Fibroblast of lung (primary cell): ENCODE results near the gene ZNF385B.

ENCODE experiments used
- CTCF ChIP-seq, 2 donors: IDR thresholded peaks in 1 of 2; conservative IDR thresholded peaks in 1 of 2; 1 replicate in 1 of 2; 2 replicates in 1 of 2; pipeline ENCODE4 v1.5.1; 2011 to 2012; ENCODE audit warnings: low read length in 2 of 2, control low read depth in 1 of 2, inconsistent platforms in 1 of 2, low read depth in 1 of 2, mild to moderate bottlenecking in 1 of 2
- EZH2 ChIP-seq: IDR thresholded peaks from 2 replicates; pipeline ENCODE4 v1.5.1; 2012; ENCODE audit warnings: low read length, control low read depth, mild to moderate bottlenecking; ENCODE audit errors: missing control alignments

DNA sequence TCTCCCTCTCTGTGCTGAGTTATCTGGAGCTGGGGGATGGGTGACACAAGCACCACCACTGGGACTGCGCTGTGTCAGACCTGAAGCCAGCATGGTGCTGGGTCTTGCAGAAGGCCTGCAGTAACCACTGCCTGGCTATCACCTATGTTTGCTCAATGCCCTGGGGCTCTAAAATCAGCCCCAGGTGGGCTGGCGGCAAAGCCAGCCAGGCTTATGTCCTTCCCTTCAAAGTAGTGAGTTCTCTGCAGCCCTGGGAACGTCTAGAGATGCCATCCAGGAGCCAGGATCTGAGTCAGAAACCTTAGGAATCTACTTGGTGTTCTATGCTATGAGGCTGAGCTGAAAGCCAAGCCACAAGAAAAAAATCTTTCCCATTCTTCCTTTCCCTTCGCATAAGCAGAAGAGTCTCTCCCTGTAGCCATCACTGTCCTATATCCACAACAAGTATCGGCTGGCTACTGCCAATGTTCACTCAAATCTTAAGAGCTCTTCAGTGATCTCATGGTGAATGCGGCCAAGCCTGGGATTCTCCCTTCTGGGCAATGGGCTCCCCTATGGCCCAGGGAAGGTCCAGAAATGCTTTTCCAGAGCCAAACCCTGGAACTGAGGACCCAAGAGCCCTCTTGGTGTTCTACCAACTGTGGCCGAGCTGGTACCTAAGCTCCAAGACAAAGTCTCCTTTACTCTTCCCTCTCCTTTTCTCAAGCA, 248.7 kb downstream of the ZNF385B start:
- no peak for TF ChIP-seq EZH2
- no peak for TF ChIP-seq CTCF (conservative IDR thresholded peaks at IDR 0.05 in 1 of 2, IDR thresholded peaks at IDR 0.05 in 1 of 2; ENCODE audit: low read depth in 1 of 2, low read length in 2 of 2)
